HL-60 (cell line): ENCODE data around the gene DLD.

ENCODE experiments used
- DNase-seq, 2 experiments: peaks; one replicate each; pipeline ENCODE4 v3.0.0-alpha.2; 2010 to 2020; ENCODE audit warnings: low read depth in 1 of 2, low spot score in 1 of 2
- H3K27ac ChIP-seq: fragments of 250-450 bp; sonication (Bioruptor Pico); replicated peaks from 2 replicates; pipeline ENCODE4 v1.5.1; 2020; ENCODE audit warnings: mild to moderate bottlenecking, moderate library complexity
- H3K27me3 ChIP-seq: fragments of 250-450 bp; sonication (Bioruptor Pico); 2 replicates; pipeline ENCODE4 v1.5.1; 2021; ENCODE audit warnings: mild to moderate bottlenecking, moderate library complexity; ENCODE audit not compliant: insufficient read depth, poor library complexity, severe bottlenecking
- H3K4me3 ChIP-seq: replicated peaks from 2 replicates; pipeline ENCODE4 v1.5.1; 2011; ENCODE audit warnings: mild to moderate bottlenecking, control low read depth, low read length; ENCODE audit not compliant: insufficient read depth
- GABPA ChIP-seq: IDR thresholded peaks from 2 replicates; pipeline ENCODE4 v1.6.1; 2012; ENCODE audit warnings: low read depth
- POLR2AphosphoS5 ChIP-seq: IDR thresholded peaks from 2 replicates; pipeline ENCODE4 v1.6.1; 2012; ENCODE audit warnings: low read depth
- REST ChIP-seq: IDR thresholded peaks from 2 replicates; pipeline ENCODE4 v1.6.1; 2012; ENCODE audit warnings: low read depth; ENCODE audit not compliant: insufficient replicate concordance
- SPI1 ChIP-seq: IDR thresholded peaks from 2 replicates; pipeline ENCODE4 v1.6.1; 2012; ENCODE audit warnings: low read depth, mild to moderate bottlenecking, borderline replicate concordance
- TF ChIP-seq, protein P1 (sequence below): IDR thresholded peaks from one replicate; pipeline ENCODE4 v1.5.1; 2011; ENCODE audit warnings: low read length, control low read depth, inconsistent platforms; ENCODE audit not compliant: insufficient read depth

Gene DLD

GRCh38 chr7:107854454-107854853 is 36.5 kb upstream of the DLD start:
- Histone ChIP-seq H3K27me3 (no peaks in the 10 kb centered on the region), H3K27ac (no peak overlapping the region), H3K4me3 (no peak overlapping the region)
- TF ChIP-seq GABPA (no peak), POLR2AphosphoS5 (no peak), SPI1 (no peak), REST (no peak)
- TF ChIP-seq, protein P1, sequence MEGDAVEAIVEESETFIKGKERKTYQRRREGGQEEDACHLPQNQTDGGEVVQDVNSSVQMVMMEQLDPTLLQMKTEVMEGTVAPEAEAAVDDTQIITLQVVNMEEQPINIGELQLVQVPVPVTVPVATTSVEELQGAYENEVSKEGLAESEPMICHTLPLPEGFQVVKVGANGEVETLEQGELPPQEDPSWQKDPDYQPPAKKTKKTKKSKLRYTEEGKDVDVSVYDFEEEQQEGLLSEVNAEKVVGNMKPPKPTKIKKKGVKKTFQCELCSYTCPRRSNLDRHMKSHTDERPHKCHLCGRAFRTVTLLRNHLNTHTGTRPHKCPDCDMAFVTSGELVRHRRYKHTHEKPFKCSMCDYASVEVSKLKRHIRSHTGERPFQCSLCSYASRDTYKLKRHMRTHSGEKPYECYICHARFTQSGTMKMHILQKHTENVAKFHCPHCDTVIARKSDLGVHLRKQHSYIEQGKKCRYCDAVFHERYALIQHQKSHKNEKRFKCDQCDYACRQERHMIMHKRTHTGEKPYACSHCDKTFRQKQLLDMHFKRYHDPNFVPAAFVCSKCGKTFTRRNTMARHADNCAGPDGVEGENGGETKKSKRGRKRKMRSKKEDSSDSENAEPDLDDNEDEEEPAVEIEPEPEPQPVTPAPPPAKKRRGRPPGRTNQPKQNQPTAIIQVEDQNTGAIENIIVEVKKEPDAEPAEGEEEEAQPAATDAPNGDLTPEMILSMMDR = no peak
- DNase-seq = no peak

- Histone ChIP-seq H3K4me3 (no peak overlapping the region), H3K27ac (no peak overlapping the region), H3K27me3 (no peaks in the 10 kb centered on the region)
- TF ChIP-seq SPI1 (no peak), POLR2AphosphoS5 (no peak), REST (no peak), GABPA (no peak)
- TF ChIP-seq, protein P1 = no peak
- DNase-seq = no peak
Observed at GRCh38 chr7:107854989-107855388, 36.0 kb upstream of the DLD start.

- TF ChIP-seq, protein P1 = no peak
- TF ChIP-seq POLR2AphosphoS5 = no peak
- TF ChIP-seq GABPA = no peak
- peak; percentile 16; the same call in 1 of the 2 replicates for TF ChIP-seq SPI1
- no peak overlapping the region for H3K4me3 ChIP-seq
- DNase-seq = peak in 1 of 2 experiments; percentile 52
- H3K27me3 ChIP-seq = no peaks in the 10 kb centered on the region
- no peak overlapping the region for H3K27ac ChIP-seq
Observed at GRCh38 chr7:107856806-107857540, 34.0 kb upstream of the DLD start.

DNA sequence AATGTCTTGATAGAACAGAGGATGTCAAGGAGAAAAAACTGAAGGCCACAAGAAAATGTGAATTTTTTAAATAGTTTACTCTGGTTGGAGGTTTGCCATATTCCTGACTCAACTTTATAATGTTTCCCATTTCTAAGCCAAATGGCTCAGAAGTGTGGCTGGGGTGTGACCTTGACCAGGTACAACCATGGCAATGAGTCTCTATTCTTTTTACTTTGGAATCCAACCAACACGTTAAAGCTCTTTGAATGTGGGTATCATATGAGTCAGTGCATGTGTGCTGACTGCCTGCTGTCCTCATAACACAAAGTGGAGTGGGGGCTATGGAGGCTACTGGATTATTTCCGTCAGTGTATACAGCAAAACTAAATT is 33.5 kb upstream of the DLD start:
- H3K4me3 ChIP-seq = no peak overlapping the region
- H3K27me3 ChIP-seq = no peaks in the 10 kb centered on the region
- no peak overlapping the region for H3K27ac ChIP-seq
- TF ChIP-seq SPI1 = no peak
- TF ChIP-seq REST = no peak
- TF ChIP-seq POLR2AphosphoS5 = no peak
- TF ChIP-seq GABPA = no peak
- TF ChIP-seq, protein P1 = no peak
- no peak for DNase-seq
